ENCODE data around the gene WRAP73. TPM values are rescaled to one million over a fixed set of nuclear protein-coding genes. Genes with fewer than 3 reads are reported as not detected.

WRAP73 gene
- total RNA-seq, 1 experiment from 2014 or later: 41.2 TPM

- ChIA-PET CTCF (no interaction called here), POLR2A (ENCODE audit: low non-redundant PET) (no interaction called here)
- Histone ChIP-seq H3K9me3 (ENCODE audit: low read depth, low read length, poor library complexity, severe bottlenecking) (no peaks in the 10 kb centered on the region), H3K4me3 (ENCODE audit: low read depth, low read length, poor library complexity, severe bottlenecking) (no peak overlapping the region), H3K27me3 (replicated peaks; ENCODE audit: insufficient read depth, low read depth, low read length, poor library complexity) (no peaks in the 10 kb centered on the region), H3K4me1 (ENCODE audit: insufficient read depth, low read length, poor library complexity, severe bottlenecking) (peaks cover 8% of the 10 kb centered on the region), H3K36me3 (ENCODE audit: insufficient read depth, low read length, poor library complexity, severe bottlenecking) (no peaks in the 10 kb centered on the region), H3K27ac (ENCODE audit: low read depth, low read length, poor library complexity, severe bottlenecking) (no peak overlapping the region)
- DNase-seq (ENCODE audit: low spot score): no peak
- BruUV-seq (replicated peaks): no TSS peak
- intact Hi-C loops (cut with micrococcal nuclease; ENCODE audit: unreplicated experiment): no loop called here
- TF ChIP-seq EZH2 (IDR thresholded peaks at IDR 0.05; ENCODE audit: borderline replicate concordance, low read depth, low read length, poor library complexity, severe bottlenecking) (no peak), CTCF (conservative IDR thresholded peaks at IDR 0.05; ENCODE audit: low read depth, low read length) (no peak)
Observed at GRCh38 chr1:3688356-3689137, 38.6 kb upstream of the WRAP73 start.

- Histone ChIP-seq H3K36me3 (ENCODE audit: insufficient read depth, low read length, poor library complexity, severe bottlenecking) (no peaks in the 10 kb centered on the region), H3K27me3 (replicated peaks; ENCODE audit: insufficient read depth, low read depth, low read length, poor library complexity) (no peaks in the 10 kb centered on the region), H3K9me3 (ENCODE audit: low read depth, low read length, poor library complexity, severe bottlenecking) (no peaks in the 10 kb centered on the region), H3K27ac (ENCODE audit: low read depth, low read length, poor library complexity, severe bottlenecking) (no peak overlapping the region), H3K4me3 (ENCODE audit: low read depth, low read length, poor library complexity, severe bottlenecking) (no peak overlapping the region), H3K4me1 (ENCODE audit: insufficient read depth, low read length, poor library complexity, severe bottlenecking) (peaks cover 8% of the 10 kb centered on the region)
- intact Hi-C loops (cut with micrococcal nuclease; ENCODE audit: unreplicated experiment): no loop called here
- no TSS peak for BruUV-seq (replicated peaks)
- ChIA-PET CTCF (no interaction called here), POLR2A (ENCODE audit: low non-redundant PET) (no interaction called here)
- no peak for DNase-seq (ENCODE audit: low spot score)
- TF ChIP-seq EZH2 (IDR thresholded peaks at IDR 0.05; ENCODE audit: borderline replicate concordance, low read depth, low read length, poor library complexity, severe bottlenecking) (no peak), CTCF (conservative IDR thresholded peaks at IDR 0.05; ENCODE audit: low read depth, low read length) (no peak)
Observed at GRCh38 chr1:3687504-3687903, 37.6 kb upstream of the WRAP73 start.

GRCh38 chr1:3685906-3686305 is 36.0 kb upstream of the WRAP73 start:
- H3K9me3 ChIP-seq (ENCODE audit: low read depth, low read length, poor library complexity, severe bottlenecking): no peaks in the 10 kb centered on the region
- CTCF ChIA-PET: no interaction called here
- no peak overlapping the region for H3K4me3 ChIP-seq (ENCODE audit: low read depth, low read length, poor library complexity, severe bottlenecking)
- BruUV-seq (replicated peaks): no TSS peak
- no peak for TF ChIP-seq CTCF (conservative IDR thresholded peaks at IDR 0.05; ENCODE audit: low read depth, low read length)
- TF ChIP-seq EZH2 (IDR thresholded peaks at IDR 0.05; ENCODE audit: borderline replicate concordance, low read depth, low read length, poor library complexity, severe bottlenecking): no peak
- H3K27me3 ChIP-seq (replicated peaks; ENCODE audit: insufficient read depth, low read depth, low read length, poor library complexity): no peaks in the 10 kb centered on the region
- intact Hi-C loops (cut with micrococcal nuclease; ENCODE audit: unreplicated experiment): no loop called here
- DNase-seq (ENCODE audit: low spot score): no peak
- H3K36me3 ChIP-seq (ENCODE audit: insufficient read depth, low read length, poor library complexity, severe bottlenecking): no peaks in the 10 kb centered on the region
- H3K4me1 ChIP-seq (ENCODE audit: insufficient read depth, low read length, poor library complexity, severe bottlenecking): peaks cover 8% of the 10 kb centered on the region
- POLR2A ChIA-PET (ENCODE audit: low non-redundant PET): interaction anchor here (0.6 kb wide), 1 partner anchor 110 kb away, joined by 3 read pairs; no protein-coding TSS in a partner anchor
- no peak overlapping the region for H3K27ac ChIP-seq (ENCODE audit: low read depth, low read length, poor library complexity, severe bottlenecking)
